IPS-15b (cell line): ENCODE data around the gene PHACTR2.
"Not testable (repeated sequence)": the region's sequence is repeated elsewhere in the genome, so short reads cannot be mapped to it uniquely, and the experiment has no call there.

ENCODE experiments used
- H3K27me3 ChIP-seq: one replicate; pipeline ENCODE4 v1.6.1; 2013; ENCODE audit warnings: low read length; ENCODE audit not compliant: control insufficient read depth, insufficient read depth
- H3K36me3 ChIP-seq: one replicate; pipeline ENCODE4 v1.6.1; 2013; ENCODE audit warnings: low read length; ENCODE audit not compliant: control insufficient read depth, insufficient read depth
- H3K4me1 ChIP-seq: one replicate; pipeline ENCODE4 v1.6.1; 2013; ENCODE audit warnings: mild to moderate bottlenecking, low read length; ENCODE audit not compliant: control insufficient read depth, insufficient read depth
- H3K4me3 ChIP-seq: one replicate; pipeline ENCODE4 v1.5.1; 2013; ENCODE audit warnings: low read depth, low read length
- H3K9ac ChIP-seq: one replicate; pipeline ENCODE4 v1.6.1; 2013; ENCODE audit warnings: low read depth, mild to moderate bottlenecking, low read length
- H3K9me3 ChIP-seq: one replicate; pipeline ENCODE4 v1.6.1; 2013; ENCODE audit warnings: mild to moderate bottlenecking, low read length; ENCODE audit not compliant: control insufficient read depth, insufficient read depth

PHACTR2 gene

DNA sequence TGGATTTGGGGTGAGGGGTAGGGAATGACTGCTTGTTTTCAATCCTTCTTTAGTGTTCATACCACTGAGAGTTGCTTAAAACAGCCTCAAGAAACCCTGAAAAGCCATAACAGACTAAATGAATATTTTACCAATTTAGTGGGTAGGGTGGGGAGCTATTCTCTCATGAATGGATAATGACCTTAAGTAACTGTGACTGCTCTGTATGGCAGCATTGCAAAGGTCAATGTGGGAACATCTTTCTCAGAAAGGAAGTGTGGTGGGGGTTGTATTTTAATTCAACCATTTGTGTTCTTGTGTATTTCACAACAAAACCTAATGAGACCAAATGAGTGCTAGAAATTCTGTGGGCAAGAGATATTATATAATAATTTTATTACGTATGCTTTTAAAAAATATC, 55.7 kb downstream of the PHACTR2 start:
- Histone ChIP-seq H3K27me3 (no peaks in the 10 kb centered on the region), H3K36me3 (no peaks in the 10 kb centered on the region), H3K9ac (no peak overlapping the region), H3K4me3 (no peak overlapping the region), H3K9me3 (no peaks in the 10 kb centered on the region), H3K4me1 (peaks cover 17% of the 10 kb centered on the region)

DNA sequence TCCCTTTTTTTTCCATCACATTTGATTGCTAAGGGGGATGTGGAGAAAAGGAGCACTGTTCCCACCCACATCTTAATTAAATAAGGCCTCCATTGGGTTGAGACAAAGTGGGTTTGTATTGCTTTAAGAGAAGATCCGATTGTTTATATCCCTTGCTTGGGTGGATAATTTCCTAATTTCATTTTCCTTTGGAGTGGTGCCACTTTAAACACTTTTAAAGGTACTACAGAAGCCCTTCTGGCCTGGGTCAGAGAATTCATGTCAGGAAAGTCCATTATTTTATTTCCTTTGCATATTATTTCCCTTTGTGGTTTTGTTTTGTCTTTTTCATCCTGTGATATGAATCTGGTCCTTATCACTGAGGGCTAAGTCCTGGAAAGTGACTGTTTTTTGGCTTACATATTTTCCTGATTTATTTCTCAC, 56.9 kb downstream of the PHACTR2 start:
- Histone ChIP-seq H3K4me1 (peaks cover 17% of the 10 kb centered on the region), H3K36me3 (no peaks in the 10 kb centered on the region), H3K9me3 (no peaks in the 10 kb centered on the region), H3K27me3 (no peaks in the 10 kb centered on the region), H3K4me3 (no peak overlapping the region), H3K9ac (no peak overlapping the region)

DNA sequence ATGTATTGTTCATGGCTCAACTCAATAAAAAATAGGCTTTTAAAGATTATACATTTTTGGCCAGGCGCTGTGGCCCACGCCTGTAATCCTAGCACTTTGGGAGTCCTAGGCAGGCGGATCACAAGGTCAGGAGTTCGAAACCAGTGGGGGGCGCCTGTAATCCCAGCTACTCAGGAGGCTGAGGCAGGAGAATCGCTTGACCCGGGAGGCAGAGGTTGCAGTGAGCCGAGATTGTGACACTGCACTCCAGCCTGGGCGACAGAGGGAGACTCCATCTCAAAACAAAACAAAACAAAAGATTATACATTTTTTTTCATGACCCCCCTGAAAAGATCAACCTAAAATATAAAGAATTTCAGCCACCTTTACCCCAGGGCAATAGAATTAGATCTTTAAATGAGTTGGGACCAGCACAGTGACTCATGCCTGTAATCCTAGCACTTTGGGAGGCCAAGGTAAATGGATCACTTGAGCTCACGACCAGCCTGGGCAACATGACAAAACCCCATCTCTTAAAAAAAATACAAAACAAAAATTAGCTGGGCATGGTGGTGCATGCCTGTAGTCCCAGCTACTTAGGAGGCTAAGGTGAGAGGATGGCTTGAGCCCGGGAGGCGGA, 60.4 kb downstream of the PHACTR2 start:
- H3K9ac ChIP-seq, H3K36me3 ChIP-seq, H3K9me3 ChIP-seq, H3K4me3 ChIP-seq, H3K27me3 ChIP-seq: not testable (repeated sequence)
- peaks cover 17% of the 10 kb centered on the region for H3K4me1 ChIP-seq

DNA sequence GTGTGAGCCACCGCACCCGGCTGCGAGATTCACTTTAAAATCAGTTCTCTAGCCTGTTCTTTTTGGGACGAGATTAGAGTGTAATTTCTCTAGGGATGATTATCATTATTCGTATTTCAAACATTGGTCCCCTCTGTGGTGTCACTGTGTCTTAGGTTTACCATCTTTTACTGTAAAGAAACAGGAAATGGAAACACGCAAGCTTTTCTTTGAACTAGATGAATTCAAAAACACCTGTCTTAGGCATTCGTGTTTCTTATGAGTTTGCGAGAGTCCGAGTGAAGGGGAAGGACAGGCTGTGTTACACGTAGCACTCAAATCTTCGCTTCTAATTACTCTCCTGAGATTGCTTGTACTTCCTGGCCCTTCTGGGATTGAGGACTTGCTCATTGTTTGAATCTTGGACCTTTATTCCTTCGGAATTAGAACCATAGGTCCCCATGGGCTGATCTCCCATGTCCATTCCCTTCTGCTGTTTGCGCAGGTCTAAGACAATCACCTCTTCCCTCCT, 61.6 kb downstream of the PHACTR2 start:
- Histone ChIP-seq H3K36me3 (no peaks in the 10 kb centered on the region), H3K4me3 (no peak overlapping the region), H3K9me3 (no peaks in the 10 kb centered on the region), H3K27me3 (no peaks in the 10 kb centered on the region), H3K9ac (no peak overlapping the region), H3K4me1 (peaks cover 13% of the 10 kb centered on the region)

DNA sequence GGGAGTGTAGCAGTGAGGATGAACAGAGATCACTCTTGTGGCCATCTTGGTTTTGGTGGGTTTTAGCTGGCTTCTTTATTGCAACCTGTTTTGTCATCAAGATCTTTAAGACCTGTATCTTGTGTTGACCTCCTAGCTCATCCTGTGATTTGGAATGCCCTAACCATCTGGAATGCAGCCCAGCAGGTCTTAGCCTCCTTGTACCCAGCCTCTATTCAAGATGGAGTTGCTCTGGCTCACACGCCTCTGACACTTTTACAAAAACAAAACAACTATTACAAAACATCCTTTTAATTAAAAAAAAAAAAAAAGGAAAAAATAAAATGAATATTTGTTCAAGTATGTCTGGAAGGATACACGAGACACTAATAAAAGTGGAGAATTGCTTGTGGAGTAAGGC, 62.4 kb downstream of the PHACTR2 start:
- no peaks in the 10 kb centered on the region for H3K27me3 ChIP-seq
- no peaks in the 10 kb centered on the region for H3K36me3 ChIP-seq
- peaks cover 15% of the 10 kb centered on the region for H3K4me1 ChIP-seq
- H3K9ac ChIP-seq: no peak overlapping the region
- H3K9me3 ChIP-seq: no peaks in the 10 kb centered on the region
- no peak overlapping the region for H3K4me3 ChIP-seq

DNA sequence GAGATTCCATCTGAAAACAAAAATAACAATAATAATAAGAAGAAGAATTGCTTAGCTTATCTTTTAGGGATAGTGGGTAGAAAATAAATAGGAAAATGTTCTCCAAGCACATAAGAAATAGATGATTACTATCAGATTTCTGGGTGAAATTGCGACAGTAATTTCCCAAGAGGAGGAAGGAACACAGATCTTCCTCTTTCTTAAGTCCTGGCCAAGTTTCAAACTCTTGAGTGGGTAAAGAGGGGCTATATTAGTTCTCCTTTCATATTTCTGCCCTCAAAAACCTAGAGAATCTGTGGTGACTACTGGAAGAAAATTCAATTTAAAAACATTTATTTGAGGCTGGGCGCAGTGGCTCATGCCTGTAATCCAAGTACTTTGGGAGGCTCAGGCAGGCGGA, 63.7 kb downstream of the PHACTR2 start:
- no peaks in the 10 kb centered on the region for H3K36me3 ChIP-seq
- H3K4me1 ChIP-seq: peaks cover 22% of the 10 kb centered on the region
- H3K4me3 ChIP-seq: no peak overlapping the region
- no peak overlapping the region for H3K9ac ChIP-seq
- H3K9me3 ChIP-seq: no peaks in the 10 kb centered on the region
- H3K27me3 ChIP-seq: no peaks in the 10 kb centered on the region

DNA sequence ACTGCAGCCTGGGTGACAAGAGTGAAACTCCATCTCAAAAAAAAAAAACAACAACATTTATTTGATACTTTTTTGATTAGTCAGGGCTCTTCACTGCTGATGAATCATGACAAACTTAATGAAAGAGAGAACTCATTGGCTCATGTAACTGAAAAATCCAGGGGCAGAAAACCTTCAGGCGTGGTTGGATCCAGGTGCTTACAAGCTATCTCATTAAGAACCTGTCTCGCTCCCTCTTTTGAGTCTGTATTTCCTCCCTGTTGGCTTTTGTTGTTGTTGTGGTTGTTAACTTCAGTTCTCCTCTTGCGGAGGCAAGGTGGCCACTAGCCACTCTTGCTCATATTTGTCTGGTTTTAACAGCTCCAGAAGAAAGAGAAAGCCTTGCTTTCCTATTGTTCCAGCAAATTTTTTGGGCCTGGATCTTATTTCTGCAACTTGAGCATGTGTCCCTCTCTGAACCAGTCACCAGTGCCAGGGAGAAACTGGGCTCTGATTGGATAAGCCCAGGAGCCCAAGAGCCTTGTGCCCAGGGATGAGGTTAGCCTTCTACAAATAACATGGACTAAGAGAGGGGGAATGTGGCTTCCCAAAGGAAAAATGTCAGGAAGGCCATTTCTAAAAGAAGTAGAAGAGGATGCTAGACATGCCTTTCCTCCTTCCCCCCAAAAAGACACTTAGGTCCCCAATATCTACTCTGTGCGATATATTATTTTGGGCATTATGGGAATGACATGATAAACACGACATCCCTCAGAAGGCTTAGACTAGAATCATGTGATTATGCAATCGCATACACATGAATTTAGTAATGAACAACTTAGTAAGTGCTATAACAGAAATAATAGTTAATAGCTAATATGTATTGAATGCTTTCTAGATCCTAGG, 64.5 kb downstream of the PHACTR2 start:
- Histone ChIP-seq H3K36me3 (no peaks in the 10 kb centered on the region), H3K4me1 (peaks cover 26% of the 10 kb centered on the region), H3K4me3 (no peak overlapping the region), H3K27me3 (no peaks in the 10 kb centered on the region), H3K9ac (no peak overlapping the region), H3K9me3 (no peaks in the 10 kb centered on the region)

DNA sequence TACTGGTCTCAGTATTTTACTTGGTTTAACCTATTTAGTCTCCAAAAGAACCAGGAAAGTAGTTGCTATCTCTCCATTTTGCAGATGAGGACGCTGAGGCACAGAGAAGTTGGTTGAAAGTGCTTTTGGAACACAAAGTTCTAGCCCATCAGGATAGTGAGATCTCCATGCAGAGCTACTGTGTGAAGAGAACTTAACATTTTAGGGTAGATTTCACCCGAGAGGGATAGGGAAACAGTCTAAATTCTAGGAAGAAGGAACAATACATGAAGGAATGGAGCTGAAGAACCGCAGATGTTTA, 65.1 kb downstream of the PHACTR2 start:
- H3K4me1 ChIP-seq: peaks cover 32% of the 10 kb centered on the region
- no peak overlapping the region for H3K9ac ChIP-seq
- no peak overlapping the region for H3K4me3 ChIP-seq
- no peaks in the 10 kb centered on the region for H3K27me3 ChIP-seq
- no peaks in the 10 kb centered on the region for H3K9me3 ChIP-seq
- H3K36me3 ChIP-seq: no peaks in the 10 kb centered on the region

DNA sequence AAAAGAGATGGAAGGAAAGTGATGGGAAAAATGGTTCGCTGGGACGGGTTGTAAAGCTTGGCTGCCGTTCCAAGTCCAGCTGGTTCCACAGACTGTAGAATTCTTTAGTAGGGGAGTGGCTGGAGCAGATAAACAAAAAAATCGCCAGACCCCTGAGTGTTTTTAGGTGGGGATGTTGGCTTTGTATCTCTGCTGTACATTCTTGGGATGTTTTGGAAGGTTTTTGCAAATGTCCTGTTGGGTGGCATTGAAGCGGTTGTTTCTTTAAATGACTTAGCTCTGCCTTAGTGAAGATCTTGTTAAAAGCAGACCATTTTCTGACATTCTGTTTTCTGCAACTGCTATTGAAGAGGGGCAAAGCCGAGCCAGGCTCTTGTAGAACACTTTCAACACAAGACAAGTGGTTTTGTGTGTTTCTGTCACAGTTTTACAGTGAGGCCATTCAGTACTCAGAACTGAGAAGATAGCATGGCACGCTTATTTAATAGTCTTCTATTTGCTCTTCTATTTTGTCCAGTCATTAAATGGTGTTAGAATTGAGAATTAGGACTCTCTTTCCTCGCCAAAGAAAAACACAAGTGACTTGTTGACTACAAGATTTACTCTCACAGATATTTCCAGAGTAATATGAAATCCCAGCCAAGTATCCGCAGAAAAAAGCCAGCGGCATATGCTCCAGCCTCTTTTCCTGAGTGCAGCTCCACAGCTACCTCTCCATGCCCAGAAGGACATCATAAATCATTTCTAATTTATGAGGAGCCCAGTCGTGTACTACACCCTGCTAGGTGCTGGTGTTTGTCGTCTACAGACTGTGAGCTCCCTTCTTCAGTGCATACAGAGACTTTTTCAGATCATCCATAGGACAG, 65.8 kb downstream of the PHACTR2 start:
- no peaks in the 10 kb centered on the region for H3K27me3 ChIP-seq
- no peak overlapping the region for H3K4me3 ChIP-seq
- H3K4me1 ChIP-seq: peaks cover 36% of the 10 kb centered on the region
- no peak overlapping the region for H3K9ac ChIP-seq
- no peaks in the 10 kb centered on the region for H3K9me3 ChIP-seq
- H3K36me3 ChIP-seq: no peaks in the 10 kb centered on the region

DNA sequence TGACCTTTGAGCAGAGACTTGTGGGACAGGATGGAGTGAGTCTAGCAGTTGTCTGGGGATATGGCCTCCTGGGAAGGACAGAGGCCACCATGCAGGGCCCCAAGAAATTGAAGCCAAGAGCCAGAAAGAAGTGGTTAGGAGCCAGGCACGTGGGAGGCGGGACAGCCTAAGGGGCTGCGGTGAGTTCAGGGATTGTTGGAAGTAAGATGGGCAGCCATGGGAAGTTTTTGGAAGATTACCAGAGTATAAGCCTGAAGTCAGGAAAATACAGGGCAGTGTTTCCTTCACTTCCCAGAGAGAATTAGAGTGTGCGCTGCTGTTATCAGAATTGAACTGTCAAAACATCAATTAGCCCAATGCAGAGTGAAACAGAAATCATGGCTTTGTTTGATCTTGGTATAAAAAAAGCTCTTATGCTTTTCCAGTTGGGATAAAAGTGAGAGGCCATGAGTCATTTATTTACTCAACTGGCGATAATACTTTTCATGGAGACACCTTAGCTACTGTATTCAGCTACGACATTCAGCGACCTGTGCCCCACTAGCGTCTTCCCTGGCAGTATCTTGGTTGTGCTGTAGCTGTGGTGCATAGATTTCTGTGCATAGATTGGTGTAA, 66.9 kb downstream of the PHACTR2 start:
- Histone ChIP-seq H3K4me1 (peaks cover 47% of the 10 kb centered on the region), H3K9ac (peak overlapping the region; percentile 39), H3K4me3 (no peak overlapping the region)

More for the DNA sequence above, 66.9 kb downstream of the PHACTR2 start:
- Histone ChIP-seq H3K27me3 (no peaks in the 10 kb centered on the region), H3K9me3 (no peaks in the 10 kb centered on the region), H3K36me3 (no peaks in the 10 kb centered on the region)
